GM12878 (cell line): Measurements from ENCODE around the gene DMXL2.
"Not testable (repeated sequence)": the region's sequence is repeated elsewhere in the genome, so short reads cannot be mapped to it uniquely, and the experiment has no call there.

Experiments used
- CREB1 ChIP-seq: IDR thresholded peaks from 2 replicates; pipeline ENCODE4 v1.6.1; 2012; ENCODE audit warnings: low read depth, mild to moderate bottlenecking, inconsistent platforms
- POLR2AphosphoS5 ChIP-seq: IDR thresholded peaks from 2 replicates; pipeline ENCODE4 v1.6.1; 2011; ENCODE audit warnings: mild to moderate bottlenecking, low read length, inconsistent platforms
- RAD21 ChIP-seq: IDR thresholded peaks from 2 replicates; pipeline ENCODE4 v1.6.1; 2011; ENCODE audit warnings: mild to moderate bottlenecking, low read depth, low read length, moderate library complexity; ENCODE audit not compliant: insufficient read depth
- SUZ12 ChIP-seq: fragments of 200-600 bp; sonication (generic); IDR thresholded peaks from one replicate; pipeline ENCODE4 v1.6.1; 2018; ENCODE audit warnings: antibody characterized with exemption, mild to moderate bottlenecking; ENCODE audit not compliant: unreplicated experiment
- ZNF622 ChIP-seq: fragments of 450-650 bp; IDR thresholded peaks from 2 replicates; pipeline ENCODE4 v1.6.1; 2017; ENCODE audit warnings: mild to moderate bottlenecking, inconsistent platforms
- TF ChIP-seq, protein P1 (sequence below), 3 experiments: IDR thresholded peaks in 2 of 3; conservative IDR thresholded peaks in 1 of 3; 2 replicates each; pipeline ENCODE4 v1.5.1; 2011; ENCODE audit warnings: low read depth in 3 of 3, low read length in 3 of 3, mild to moderate bottlenecking in 3 of 3, control low read depth in 2 of 3, moderate library complexity in 2 of 3, inconsistent platforms in 1 of 3, mixed read lengths in 1 of 3; ENCODE audit not compliant: control insufficient read depth in 2 of 3, insufficient read depth in 1 of 3; ENCODE audit errors: extremely low read depth in 1 of 3

DNA sequence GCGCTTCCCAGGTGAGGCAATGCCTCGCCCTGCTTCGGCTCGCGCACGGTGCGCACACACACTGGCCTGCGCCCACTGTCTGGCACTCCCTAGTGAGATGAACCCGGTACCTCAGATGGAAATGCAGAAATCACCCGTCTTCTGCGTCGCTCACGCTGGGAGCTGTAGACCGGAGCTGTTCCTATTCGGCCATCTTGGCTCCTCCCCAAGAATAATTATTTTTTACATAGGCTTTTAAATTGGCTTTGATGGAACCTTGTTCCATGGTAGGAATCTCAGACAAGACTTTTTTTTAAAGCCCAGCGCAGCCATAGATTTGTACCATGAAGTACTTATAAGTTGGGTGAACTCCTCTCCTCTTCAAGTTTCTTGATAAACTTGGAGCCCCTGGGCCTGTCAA lies 199.5 kb downstream of the DMXL2 start:
- TF ChIP-seq ZNF622, CREB1, POLR2AphosphoS5, RAD21, SUZ12: not testable (repeated sequence)
- TF ChIP-seq, protein P1, sequence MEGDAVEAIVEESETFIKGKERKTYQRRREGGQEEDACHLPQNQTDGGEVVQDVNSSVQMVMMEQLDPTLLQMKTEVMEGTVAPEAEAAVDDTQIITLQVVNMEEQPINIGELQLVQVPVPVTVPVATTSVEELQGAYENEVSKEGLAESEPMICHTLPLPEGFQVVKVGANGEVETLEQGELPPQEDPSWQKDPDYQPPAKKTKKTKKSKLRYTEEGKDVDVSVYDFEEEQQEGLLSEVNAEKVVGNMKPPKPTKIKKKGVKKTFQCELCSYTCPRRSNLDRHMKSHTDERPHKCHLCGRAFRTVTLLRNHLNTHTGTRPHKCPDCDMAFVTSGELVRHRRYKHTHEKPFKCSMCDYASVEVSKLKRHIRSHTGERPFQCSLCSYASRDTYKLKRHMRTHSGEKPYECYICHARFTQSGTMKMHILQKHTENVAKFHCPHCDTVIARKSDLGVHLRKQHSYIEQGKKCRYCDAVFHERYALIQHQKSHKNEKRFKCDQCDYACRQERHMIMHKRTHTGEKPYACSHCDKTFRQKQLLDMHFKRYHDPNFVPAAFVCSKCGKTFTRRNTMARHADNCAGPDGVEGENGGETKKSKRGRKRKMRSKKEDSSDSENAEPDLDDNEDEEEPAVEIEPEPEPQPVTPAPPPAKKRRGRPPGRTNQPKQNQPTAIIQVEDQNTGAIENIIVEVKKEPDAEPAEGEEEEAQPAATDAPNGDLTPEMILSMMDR (IDR thresholded peaks at IDR 0.05 in 2 of 3, conservative IDR thresholded peaks at IDR 0.05 in 1 of 3; ENCODE audit: control insufficient read depth in 2 of 3, extremely low read depth in 1 of 3, insufficient read depth in 1 of 3, low read depth in 3 of 3, low read length in 3 of 3): not testable (repeated sequence)
